Ishikawa (cell line): ENCODE measurements around the gene DMBX1.

Experiments used
- CEBPB ChIP-seq: IDR thresholded peaks from 2 replicates; pipeline ENCODE4 v1.6.1; 2012
- CREB1 ChIP-seq: IDR thresholded peaks from 2 replicates; pipeline ENCODE4 v1.6.1; 2012; ENCODE audit warnings: low read depth
- EGR1 ChIP-seq: IDR thresholded peaks from 2 replicates; pipeline ENCODE4 v1.6.1; 2012
- EP300 ChIP-seq: IDR thresholded peaks from 2 replicates; pipeline ENCODE4 v1.6.1; 2012; ENCODE audit warnings: borderline replicate concordance
- FOXM1 ChIP-seq: IDR thresholded peaks from 2 replicates; pipeline ENCODE4 v1.6.1; 2012; ENCODE audit warnings: low read depth, borderline replicate concordance
- NFIC ChIP-seq: IDR thresholded peaks from 2 replicates; pipeline ENCODE4 v1.6.1; 2012
- RAD21 ChIP-seq: IDR thresholded peaks from 2 replicates; pipeline ENCODE4 v1.6.1; 2012; ENCODE audit warnings: low read depth
- TAF1 ChIP-seq: IDR thresholded peaks from 2 replicates; pipeline ENCODE4 v1.6.1; 2012; ENCODE audit warnings: low read depth, mild to moderate bottlenecking
- TCF12 ChIP-seq: IDR thresholded peaks from 2 replicates; pipeline ENCODE4 v1.6.1; 2012; ENCODE audit warnings: low read depth
- TEAD4 ChIP-seq: IDR thresholded peaks from 2 replicates; pipeline ENCODE4 v1.6.1; 2012
- YY1 ChIP-seq: IDR thresholded peaks from 2 replicates; pipeline ENCODE4 v1.6.1; 2012; ENCODE audit warnings: low read depth
- ZBTB7A ChIP-seq: IDR thresholded peaks from 2 replicates; pipeline ENCODE4 v1.6.1; 2012; ENCODE audit warnings: low read depth
- TF ChIP-seq, protein P1 (sequence below): IDR thresholded peaks from 2 replicates; pipeline ENCODE4 v1.6.1; 2012; ENCODE audit warnings: low read depth, mild to moderate bottlenecking
- TF ChIP-seq, protein P2 (sequence below): IDR thresholded peaks from 2 replicates; pipeline ENCODE4 v1.6.1; 2012
- TF ChIP-seq, protein P3 (sequence below): IDR thresholded peaks from 2 replicates; pipeline ENCODE4 v1.6.1; 2012

The DMBX1 gene

DNA sequence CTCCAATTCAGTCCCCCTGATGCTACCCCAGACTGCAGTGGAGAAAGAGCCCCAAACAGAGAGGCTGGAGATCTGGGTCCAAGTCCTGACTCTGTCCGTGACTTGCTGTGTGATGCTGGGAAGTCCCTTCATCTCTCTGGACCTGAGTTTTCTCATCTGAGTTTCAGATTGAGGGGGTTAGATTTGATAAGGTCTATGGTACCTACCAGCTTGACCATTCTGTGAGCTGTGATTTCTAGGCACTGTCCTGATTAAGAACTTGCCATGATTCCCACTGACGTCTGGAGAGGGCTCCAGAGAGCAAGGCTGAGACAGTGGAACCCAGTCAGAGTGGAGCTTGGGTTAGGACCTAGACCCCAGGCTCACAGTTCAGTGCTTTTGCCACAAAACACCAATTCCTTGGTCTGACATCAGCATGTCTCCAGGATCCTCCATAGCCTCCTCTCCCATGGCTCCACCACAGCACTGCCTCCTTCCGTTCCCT, 43.8 kb upstream of the DMBX1 start:
- no peak for TF ChIP-seq FOXM1
- TF ChIP-seq RAD21: peak; percentile 38; the same call in 1 of the 2 replicates

DNA sequence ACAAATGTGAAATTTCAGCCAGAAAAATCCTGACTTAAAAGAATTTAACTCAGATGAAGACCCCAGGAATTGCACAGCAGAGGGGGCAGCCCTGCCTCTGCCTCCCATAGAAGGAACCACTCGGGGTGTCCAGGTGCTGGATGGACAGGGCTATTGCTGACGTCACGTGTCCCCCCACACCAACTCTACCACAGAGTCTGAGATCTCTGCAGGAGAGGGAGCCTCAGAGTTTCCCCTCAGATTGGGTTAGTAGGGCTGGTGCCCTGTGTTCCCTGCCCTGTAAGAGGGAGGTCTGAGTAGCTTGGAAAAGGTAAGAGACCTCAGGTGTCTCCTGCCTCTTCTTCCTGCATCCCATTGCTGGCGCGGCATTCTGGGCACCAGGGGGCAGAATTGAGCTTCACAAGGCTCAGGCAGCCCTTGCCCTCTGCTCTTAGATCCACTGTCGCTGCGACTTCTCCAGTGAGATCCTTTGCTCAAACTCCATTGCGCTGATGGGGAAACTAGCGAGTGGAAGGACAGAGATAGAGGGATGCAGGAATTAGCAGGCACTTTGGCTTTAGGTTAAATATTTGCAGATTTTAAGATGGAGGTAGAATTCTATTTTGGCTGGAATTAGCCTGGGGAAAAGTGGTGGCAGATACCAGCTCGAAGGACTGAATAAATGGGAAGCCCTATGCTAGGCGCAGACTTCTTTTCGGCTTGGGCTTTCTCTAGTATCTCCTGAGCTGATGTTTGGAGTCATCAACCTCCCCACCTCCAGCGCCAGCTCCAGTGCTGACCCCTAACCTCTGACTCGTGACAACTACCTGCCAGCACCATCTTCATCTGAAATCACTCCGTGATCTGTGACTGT, 42.8 kb upstream of the DMBX1 start:
- TF ChIP-seq FOXM1: no peak
- no peak for TF ChIP-seq CREB1
- TF ChIP-seq, protein P1, sequence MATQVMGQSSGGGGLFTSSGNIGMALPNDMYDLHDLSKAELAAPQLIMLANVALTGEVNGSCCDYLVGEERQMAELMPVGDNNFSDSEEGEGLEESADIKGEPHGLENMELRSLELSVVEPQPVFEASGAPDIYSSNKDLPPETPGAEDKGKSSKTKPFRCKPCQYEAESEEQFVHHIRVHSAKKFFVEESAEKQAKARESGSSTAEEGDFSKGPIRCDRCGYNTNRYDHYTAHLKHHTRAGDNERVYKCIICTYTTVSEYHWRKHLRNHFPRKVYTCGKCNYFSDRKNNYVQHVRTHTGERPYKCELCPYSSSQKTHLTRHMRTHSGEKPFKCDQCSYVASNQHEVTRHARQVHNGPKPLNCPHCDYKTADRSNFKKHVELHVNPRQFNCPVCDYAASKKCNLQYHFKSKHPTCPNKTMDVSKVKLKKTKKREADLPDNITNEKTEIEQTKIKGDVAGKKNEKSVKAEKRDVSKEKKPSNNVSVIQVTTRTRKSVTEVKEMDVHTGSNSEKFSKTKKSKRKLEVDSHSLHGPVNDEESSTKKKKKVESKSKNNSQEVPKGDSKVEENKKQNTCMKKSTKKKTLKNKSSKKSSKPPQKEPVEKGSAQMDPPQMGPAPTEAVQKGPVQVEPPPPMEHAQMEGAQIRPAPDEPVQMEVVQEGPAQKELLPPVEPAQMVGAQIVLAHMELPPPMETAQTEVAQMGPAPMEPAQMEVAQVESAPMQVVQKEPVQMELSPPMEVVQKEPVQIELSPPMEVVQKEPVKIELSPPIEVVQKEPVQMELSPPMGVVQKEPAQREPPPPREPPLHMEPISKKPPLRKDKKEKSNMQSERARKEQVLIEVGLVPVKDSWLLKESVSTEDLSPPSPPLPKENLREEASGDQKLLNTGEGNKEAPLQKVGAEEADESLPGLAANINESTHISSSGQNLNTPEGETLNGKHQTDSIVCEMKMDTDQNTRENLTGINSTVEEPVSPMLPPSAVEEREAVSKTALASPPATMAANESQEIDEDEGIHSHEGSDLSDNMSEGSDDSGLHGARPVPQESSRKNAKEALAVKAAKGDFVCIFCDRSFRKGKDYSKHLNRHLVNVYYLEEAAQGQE: peak; percentile 23; the same call in 1 of the 2 replicates
- TF ChIP-seq, protein P2, sequence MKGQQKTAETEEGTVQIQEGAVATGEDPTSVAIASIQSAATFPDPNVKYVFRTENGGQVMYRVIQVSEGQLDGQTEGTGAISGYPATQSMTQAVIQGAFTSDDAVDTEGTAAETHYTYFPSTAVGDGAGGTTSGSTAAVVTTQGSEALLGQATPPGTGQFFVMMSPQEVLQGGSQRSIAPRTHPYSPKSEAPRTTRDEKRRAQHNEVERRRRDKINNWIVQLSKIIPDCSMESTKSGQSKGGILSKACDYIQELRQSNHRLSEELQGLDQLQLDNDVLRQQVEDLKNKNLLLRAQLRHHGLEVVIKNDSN: no peak
- no peak for TF ChIP-seq EGR1
- TF ChIP-seq, protein P3, sequence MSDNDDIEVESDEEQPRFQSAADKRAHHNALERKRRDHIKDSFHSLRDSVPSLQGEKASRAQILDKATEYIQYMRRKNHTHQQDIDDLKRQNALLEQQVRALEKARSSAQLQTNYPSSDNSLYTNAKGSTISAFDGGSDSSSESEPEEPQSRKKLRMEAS: no peak
- no peak for TF ChIP-seq NFIC
- TF ChIP-seq EP300: no peak
- TF ChIP-seq TAF1: no peak
- TF ChIP-seq TEAD4: peak; percentile 78
- peak; percentile 98 for TF ChIP-seq RAD21
- TF ChIP-seq TCF12: no peak
- TF ChIP-seq CEBPB: no peak
- TF ChIP-seq ZBTB7A: no peak
- 0 out of 2 replicates have a peak, but pooled peaks have one; percentile 10 for TF ChIP-seq YY1

DNA sequence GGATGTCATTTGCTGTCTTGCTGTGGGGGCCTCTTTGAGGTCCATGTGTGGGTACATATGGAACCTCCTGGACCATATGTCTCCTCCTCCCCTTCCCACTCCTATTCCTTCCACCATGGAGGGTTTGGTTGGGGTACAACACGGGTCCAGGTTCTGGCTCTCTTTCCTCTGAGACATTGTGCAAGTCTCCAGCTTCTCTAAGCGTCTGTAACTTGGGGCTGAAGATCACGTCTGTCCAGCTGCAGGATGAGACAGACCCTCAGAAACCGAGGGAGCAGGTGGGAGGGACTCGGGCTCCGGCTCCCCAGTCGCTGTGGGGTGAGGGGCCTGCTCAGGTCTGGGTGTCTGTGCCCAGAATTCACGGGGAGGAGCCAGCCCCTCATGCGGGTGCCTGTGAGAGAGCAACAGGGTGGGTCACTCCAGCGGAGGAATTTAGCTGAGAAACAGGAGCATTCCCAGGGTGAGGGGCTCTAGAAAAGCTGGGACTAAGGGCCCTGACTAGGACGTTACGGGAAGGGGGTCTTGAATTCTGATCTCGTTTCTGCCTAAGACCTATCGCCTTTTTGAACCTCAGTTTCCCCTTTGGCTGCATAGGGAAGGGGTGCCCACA, 42.0 kb upstream of the DMBX1 start:
- TF ChIP-seq EGR1 (no peak), CREB1 (no peak), TAF1 (no peak), FOXM1 (no peak), YY1 (no peak), TEAD4 (no peak), EP300 (no peak), TCF12 (no peak), CEBPB (no peak), NFIC (no peak), ZBTB7A (no peak), RAD21 (no peak)
- TF ChIP-seq, protein P3: no peak
- TF ChIP-seq, protein P1: no peak
- TF ChIP-seq, protein P2: no peak

DNA sequence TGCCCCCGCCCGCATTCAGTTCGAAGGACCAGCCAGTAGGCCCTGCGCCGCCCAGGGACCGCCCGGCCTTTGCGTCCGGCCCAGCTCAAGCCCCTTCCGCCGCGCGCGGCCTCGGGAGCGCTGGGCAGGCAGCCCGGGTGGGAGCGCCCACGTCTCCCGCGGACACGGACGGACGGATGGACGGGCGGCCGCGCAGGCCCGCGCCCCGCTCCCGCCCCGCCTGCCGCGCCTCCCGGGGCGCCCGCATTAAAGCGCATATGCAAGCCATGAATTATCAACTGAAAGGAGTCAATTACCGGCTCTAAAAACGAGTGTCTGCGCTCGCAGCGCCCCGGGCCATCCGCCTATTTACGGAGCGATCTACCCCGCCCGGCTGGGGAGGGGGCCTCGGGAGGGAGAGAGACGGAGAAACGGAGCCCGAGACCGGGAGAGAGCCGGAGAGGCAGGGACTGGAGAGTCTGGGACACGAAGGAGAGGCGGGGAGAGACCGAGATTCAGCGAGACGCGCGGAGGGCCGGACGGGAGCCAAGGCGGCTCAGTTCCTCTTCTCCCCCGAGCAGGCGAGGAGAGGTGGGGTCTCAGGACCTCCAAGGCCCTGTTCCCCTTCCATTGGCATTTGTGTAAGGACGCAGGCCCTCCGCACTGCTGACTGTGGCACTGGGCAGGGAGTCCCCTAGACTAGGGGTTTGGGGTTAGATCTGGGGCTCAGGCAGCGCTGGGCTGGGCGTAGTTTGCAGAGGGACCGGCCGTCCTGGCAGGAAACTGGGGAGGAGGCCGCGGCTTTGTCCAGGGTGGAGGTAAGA, 41.3 kb upstream of the DMBX1 start:
- no peak for TF ChIP-seq EGR1
- no peak for TF ChIP-seq TCF12
